Left kidney (tissue), 2 donors: Measurements from ENCODE around the gene MYL10. TPM values are rescaled to one million over a fixed set of nuclear protein-coding genes. Genes with fewer than 3 reads are reported as not detected.

ENCODE experiments used
- DNase-seq: peaks from one replicate; pipeline ENCODE4 v3.0.0-alpha.2; 2013
- polyA plus RNA-seq: library from polyadenylated mRNA; unstranded; fragments of 120-200 nt; gene quantifications from one replicate; pipeline ENCODE4 v1.2.1, GENCODE V29; 2013; ENCODE audit not compliant: insufficient read length

The MYL10 gene
- polyA plus RNA-seq, 1 donor = 0.37 TPM

DNA sequence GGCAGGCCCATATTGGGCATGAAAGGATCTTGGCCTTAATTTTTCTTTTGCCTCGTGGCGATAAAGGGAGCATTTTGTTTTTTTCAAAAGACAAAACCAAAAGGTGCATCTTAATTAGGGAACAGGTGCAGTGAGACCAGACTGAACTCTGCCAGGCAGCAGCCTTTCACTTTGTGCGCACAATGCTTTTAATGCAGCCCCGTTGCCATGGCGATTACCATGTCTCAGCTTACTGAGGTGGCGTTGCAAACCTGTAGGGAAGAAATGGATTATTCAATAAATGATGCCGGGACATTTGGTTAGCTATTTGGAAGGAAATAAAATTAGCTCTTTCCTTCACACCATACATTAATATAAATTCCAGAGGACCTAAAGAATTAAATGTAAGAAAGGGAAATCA, 61.9 kb downstream of the MYL10 start:
- DNase-seq = no peak

DNA sequence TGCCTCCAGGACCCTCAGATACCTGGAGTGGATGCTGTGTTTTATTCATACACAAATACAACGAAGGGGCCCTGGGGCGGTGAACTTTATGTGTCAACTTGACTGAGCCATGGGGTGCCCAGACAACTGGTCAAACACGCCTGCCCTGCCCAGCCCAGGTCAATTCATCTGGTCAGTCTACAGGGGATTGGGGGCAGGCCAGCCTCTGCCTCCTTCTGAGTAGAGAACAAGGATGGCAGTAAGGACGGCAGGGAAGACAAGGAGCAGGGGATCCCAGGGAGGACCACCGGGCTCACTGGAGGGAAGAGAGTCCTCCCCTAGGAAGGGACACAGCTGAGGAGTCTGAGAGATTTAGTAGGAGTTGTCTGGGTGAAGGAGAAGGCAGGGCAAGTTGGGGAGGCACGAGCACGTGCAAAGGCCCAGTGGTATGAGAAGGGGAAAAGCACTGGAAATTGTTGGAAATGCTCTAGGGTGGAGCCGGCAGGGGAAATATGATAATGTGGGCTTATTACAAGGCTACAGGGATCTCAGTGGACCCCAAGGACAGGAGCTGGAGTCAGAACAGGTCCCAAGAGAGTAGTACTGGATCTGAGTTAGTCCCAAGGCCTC, 63.4 kb downstream of the MYL10 start:
- no peak for DNase-seq

DNA sequence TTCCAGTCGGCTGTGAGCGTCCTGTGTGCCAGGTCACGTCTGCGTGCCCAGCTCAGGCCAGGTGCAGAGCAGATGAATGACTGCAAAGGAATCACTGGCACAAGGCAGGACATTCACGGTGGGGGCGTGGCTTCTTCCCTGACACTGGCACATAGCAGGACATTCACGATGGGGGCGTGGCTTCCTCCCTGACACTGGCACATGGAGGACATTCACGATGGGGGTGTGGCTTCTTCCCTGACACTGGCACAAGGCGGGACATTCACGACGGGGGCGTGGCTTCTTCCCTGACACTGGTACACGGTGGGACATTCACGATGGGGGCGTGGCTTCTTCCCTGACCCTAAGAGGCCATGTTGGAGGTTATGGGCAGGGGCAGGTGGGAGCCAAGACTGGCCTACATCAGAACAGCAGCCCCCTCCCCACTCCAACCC, 64.3 kb downstream of the MYL10 start:
- no peak for DNase-seq

DNA sequence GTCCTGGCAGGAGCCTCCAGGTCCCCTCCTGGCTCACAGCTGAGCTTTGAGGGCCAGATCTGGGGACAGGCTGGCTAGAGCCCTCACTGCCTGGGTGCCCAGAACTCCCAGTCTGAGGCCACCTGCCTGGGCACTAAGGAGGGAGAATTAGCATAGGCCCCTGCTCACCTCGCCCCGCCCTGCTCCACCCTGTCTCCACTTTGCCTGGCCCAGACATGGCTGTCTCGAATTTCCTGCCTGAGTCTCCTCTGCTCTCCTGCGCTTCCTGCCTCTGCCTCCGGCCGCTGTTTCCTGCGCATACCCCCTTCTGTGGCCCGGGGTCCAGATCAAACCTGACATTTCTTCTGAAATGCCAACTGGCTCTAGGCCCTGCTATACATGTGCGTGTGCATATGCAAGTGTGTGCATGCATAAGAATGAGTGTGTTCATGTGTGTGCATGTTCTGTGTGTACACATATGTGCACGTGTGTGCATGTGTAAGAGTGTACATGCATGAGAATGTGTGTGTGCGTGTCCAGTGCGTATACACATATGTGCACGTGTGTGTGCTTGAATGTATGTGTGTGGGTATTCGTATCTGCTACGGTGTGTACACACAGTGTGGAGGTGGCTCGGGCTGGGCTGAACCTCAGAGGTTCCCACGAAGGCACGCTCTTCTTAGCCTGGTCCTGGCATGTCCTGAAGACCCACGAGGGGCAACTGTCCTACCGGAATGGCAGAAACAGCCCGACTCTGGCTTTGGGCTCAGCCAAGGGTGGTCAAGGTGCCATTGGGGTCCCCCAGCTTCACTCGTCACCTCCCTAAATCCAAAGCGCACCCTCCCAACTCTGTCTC, 64.9 kb downstream of the MYL10 start:
- DNase-seq = no peak

Other genes starting within 250 kb of the MYL10 start
- gene CUX1, start 188.3 kb upstream of the MYL10 start, polyA plus RNA-seq = 101 TPM